GM12872 (cell line): ENCODE data around the gene CAPN5.

Experiments
- TF ChIP-seq, protein P1 (sequence below): IDR thresholded peaks from 3 replicates; pipeline ENCODE4 v1.5.1; 2011; ENCODE audit warnings: low read depth, mild to moderate bottlenecking, low read length, moderate library complexity; ENCODE audit not compliant: insufficient read depth

Gene CAPN5

DNA sequence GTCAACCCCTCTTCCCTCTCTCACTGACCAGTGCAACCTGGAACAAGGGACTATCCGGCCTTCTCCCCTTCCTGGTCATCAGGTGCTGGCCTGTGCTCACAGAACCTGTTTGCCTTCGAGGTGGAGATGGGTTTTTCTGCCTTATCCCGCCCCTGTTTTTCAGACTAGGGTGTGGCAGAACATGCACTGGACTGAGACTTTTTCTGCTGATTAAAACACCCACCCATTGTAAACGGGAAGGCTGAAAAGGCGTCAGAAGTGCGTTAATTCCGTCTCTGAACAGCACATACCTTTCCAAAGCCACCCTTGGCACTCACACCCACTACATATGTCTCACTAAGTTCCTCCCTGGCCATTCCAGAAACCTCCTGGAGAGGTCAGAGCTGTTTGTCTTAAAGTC lies 36.9 kb upstream of the CAPN5 start:
- TF ChIP-seq, protein P1, sequence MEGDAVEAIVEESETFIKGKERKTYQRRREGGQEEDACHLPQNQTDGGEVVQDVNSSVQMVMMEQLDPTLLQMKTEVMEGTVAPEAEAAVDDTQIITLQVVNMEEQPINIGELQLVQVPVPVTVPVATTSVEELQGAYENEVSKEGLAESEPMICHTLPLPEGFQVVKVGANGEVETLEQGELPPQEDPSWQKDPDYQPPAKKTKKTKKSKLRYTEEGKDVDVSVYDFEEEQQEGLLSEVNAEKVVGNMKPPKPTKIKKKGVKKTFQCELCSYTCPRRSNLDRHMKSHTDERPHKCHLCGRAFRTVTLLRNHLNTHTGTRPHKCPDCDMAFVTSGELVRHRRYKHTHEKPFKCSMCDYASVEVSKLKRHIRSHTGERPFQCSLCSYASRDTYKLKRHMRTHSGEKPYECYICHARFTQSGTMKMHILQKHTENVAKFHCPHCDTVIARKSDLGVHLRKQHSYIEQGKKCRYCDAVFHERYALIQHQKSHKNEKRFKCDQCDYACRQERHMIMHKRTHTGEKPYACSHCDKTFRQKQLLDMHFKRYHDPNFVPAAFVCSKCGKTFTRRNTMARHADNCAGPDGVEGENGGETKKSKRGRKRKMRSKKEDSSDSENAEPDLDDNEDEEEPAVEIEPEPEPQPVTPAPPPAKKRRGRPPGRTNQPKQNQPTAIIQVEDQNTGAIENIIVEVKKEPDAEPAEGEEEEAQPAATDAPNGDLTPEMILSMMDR = no peak

DNA sequence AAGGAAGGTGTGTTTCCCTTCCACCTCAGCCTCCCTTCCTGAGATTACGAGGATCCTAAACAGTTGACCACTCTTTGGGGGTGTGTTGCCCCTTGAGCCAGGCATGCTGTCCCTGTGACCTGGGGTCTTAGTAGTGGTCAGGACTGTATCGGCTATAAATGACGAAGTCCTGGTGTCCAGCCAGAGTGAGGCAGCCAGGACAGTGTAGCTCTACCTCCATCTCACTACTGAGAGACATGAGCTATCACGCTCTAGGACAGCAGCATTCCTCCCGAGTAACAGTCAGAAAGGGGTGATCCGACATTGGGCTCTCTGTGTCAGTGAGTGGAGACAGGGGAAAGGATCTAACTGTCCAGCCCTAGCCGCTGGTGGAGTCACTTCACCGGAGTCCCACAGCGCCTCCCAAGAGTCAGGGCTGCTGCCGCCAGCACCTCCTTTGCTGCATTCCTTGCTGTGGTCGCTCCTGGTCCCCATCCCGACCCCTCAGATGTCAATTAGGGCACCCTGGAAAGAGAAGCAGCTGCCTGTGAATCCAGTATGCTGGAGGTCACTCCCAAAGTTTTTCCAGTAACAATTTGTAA lies 35.8 kb upstream of the CAPN5 start:
- TF ChIP-seq, protein P1 = no peak

DNA sequence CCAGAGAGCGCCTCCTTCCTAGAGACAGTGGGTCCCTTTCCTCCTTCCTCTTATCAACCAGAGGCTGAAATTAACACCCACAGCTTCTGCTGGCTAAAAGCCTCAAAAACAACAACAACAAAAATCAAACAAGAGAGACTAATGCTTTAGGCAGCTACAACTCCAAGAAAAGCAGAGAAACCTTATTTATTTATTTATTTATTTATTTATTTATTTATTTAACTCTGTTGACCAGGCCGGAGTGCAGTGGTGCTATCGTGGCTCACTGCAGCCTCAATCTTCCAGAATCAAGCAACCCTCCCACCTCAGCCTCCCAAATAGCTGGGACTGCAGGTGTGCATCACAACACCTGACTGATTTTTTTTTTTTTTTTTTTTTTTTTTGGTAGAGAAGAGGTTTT lies 35.2 kb upstream of the CAPN5 start:
- TF ChIP-seq, protein P1 = no peak

DNA sequence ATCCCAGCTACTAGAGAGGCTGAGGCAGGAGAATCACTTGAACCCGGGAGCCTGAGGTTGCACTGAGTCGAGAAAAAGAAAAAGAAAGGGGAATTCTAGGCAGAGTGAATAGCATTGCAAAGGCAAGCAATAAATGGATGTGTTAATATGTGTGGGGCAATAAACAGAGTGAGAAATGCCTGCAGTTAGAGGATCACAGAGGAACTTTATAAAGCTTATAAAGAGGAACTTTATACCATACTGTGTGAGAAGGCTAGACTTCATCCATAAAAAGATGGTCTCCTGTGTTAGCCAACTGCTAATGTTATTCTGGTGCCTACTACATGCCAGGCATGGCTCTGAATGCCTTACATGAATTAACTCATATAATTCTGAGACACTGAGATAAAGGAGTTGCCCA lies 31.7 kb upstream of the CAPN5 start:
- TF ChIP-seq, protein P1 = no peak

DNA sequence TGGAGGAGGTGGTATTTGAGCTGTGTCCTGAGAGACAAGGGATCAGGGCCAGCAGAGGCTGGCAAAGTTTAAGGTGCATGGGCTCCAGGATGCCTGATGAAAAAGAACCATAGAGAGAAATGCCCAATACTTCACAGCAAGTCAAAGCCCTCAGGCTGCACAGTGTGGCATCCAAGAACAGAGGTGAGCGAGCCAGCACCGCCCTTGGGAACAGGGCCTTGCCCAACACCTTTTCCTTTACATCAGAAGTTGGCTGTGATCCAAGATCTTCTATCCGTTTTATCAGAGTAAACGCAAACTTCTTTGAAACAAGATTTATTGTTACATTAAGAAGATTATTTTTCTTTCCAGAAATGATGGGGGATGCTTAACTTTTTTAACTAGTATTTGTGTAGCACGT lies 31.2 kb upstream of the CAPN5 start:
- TF ChIP-seq, protein P1 = no peak

DNA sequence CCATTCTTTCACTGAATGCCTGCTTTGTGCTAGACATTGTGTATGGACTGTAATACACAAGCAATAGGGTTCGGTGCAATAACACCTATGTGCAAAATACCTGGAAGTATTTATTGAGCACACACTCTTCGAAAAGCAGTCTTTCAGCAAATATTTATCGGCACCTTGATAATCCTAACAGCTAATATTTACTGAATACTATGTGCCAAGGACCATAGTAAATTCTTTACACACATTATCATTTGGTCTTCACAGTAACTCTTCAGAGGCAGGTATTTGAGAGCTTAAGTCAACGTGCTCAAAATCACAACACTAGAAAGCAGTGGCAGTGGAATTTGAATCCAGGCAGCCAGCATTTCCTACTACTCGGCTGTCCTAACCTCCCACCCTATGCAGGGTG lies 30.4 kb upstream of the CAPN5 start:
- TF ChIP-seq, protein P1 = no peak

DNA sequence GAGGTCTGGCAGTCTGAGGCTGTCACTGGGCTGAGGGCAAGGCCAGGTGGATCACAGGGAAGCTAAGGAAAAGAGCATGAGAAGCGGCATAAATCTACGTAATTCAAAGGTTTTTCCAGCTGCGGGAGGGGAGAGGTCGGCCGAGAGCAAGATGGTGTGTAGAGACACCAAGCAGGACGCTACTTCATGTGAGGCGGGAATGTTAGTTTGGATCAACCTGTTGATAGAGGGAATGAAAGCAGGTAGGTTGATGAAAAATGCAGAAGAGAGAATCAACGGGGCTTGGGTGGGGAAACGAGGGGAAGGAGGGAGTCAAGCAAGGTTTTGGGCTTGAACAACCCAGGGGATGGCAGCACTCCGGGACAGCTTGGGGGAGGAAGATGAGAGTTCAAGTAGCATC lies 29.7 kb upstream of the CAPN5 start:
- TF ChIP-seq, protein P1 = no peak
